Thymus (tissue), 11 donors: ENCODE results near the gene ADM2. TPM values are rescaled to one million over a fixed set of nuclear protein-coding genes. Genes with fewer than 3 reads are reported as not detected.

Source experiments
- DNase-seq, 9 donors: peaks; one replicate each; pipeline ENCODE4 v3.0.0-alpha.2; 2013; ENCODE audit warnings: low spot score in 9 of 9, low read depth in 6 of 9, missing footprints in 1 of 9
- H3K27ac ChIP-seq, 2 donors: one replicate each; pipeline ENCODE4 v1.5.1; 2013; ENCODE audit warnings: control low read depth in 1 of 2, low read depth in 1 of 2, low read length in 1 of 2, mild to moderate bottlenecking in 1 of 2, moderate library complexity in 1 of 2
- H3K27me3 ChIP-seq, 2 donors: one replicate each; pipeline ENCODE4 v1.5.1; 2013; ENCODE audit warnings: low read length in 1 of 2; ENCODE audit not compliant: control insufficient read depth in 2 of 2, insufficient read depth in 1 of 2
- H3K36me3 ChIP-seq, 2 donors: one replicate each; pipeline ENCODE4 v1.5.1; 2013; ENCODE audit warnings: low read length in 1 of 2, mild to moderate bottlenecking in 1 of 2, moderate library complexity in 1 of 2; ENCODE audit not compliant: control insufficient read depth in 2 of 2, insufficient read depth in 2 of 2
- H3K4me1 ChIP-seq, 2 donors: one replicate each; pipeline ENCODE4 v1.5.1; 2013; ENCODE audit warnings: low read length in 2 of 2; ENCODE audit not compliant: control insufficient read depth in 2 of 2, insufficient read depth in 2 of 2
- H3K4me3 ChIP-seq, 2 donors: one replicate each; pipeline ENCODE4 v1.5.1; 2013; ENCODE audit warnings: low read length in 2 of 2, control low read depth in 1 of 2, mild to moderate bottlenecking in 1 of 2
- H3K9me3 ChIP-seq, 2 donors: one replicate each; pipeline ENCODE4 v1.5.1; 2013; ENCODE audit warnings: low read length in 1 of 2, mild to moderate bottlenecking in 1 of 2; ENCODE audit not compliant: control insufficient read depth in 2 of 2, insufficient read depth in 1 of 2
- WGBS: extraction: QIAGEN DNeasy Blood & Tissue Kit; methylation state at CpG from one replicate; pipeline ENCODE4 v1.1.7; 2013; 5-methylcytosine and 5-hydroxymethylcytosine counted together
- polyA plus RNA-seq: library from polyadenylated mRNA; stranded (reverse); fragments of 200-250 nt; gene quantifications from one replicate; pipeline ENCODE4 v1.2.3, GENCODE V29; 2013
- total RNA-seq: library from RNA; stranded (reverse); fragments of 120-200 nt; gene quantifications from one replicate; pipeline ENCODE4 v1.2.4, GENCODE V29; 2013
- donor health status: healthy.

The ADM2 gene
- total and polyA plus RNA-seq, 2 donors: 1.4 to 1.5 TPM

- DNase-seq: no peak
- WGBS: 96% methylated on average over 36 of the region's 36 CpGs
Measured at GRCh38 chr22:50437511-50438304, 43.6 kb upstream of the ADM2 start.

DNA sequence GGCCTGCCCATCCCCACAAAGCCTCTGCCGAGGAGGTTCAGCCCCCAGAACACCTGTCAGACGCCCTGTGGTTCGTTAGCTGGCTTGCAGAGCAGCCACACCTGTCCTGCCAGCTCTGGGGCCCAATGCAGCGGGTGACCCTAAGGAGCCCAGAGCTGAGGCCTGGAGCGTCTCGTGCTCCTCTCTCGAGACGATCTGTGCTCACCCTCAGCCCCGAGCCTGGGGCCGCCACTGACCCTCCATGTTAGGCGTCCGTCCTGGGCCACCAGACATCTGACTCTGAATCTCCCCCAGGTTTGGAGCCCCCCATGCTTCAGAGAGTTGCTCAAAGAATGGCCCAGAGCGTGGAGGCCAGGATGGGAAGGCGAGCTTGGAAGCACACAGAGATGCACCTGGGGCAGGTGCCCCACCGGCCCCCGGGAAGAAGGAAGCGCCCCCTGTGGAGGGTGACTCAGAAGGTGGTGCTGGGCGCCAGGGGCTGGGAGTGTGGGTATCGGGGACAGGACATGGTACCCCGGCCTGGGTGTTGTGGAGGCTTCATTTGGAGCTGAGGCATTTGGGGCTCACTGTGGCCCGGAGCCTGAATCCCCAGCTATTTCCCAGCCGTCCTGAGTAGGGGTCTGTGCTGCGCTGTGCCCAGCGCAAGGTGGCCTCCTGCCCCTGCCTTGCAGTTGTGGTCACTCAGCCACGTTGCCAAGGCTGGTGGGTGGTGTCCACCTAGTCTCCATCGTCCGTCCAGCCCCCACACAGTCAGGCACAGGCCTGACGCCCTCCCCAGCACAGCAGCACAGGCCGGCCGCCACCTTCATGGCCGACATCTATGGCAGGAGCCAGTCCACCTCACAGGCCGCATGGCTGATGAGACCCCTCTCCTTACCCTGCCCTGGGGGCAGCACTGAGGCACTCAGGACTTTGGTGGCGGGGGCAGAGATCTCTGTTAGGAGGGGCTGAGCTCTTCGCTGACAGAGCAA is 42.8 kb upstream of the ADM2 start:
- H3K9me3 ChIP-seq: no peaks in the 10 kb centered on the region
- DNase-seq: no peak
- H3K4me3 ChIP-seq: no peak overlapping the region
- 94% methylated on average over 34 of the region's 34 CpGs for WGBS
- H3K36me3 ChIP-seq: peaks cover 80 to 82% of the 10 kb centered on the region in 2 donors
- peaks cover 0 to 6% of the 10 kb centered on the region in 2 donors for H3K4me1 ChIP-seq
- no peaks in the 10 kb centered on the region for H3K27me3 ChIP-seq
- no peak overlapping the region for H3K27ac ChIP-seq

More at GRCh38 chr22:50437511-50438304, 43.6 kb upstream of the ADM2 start:
- Histone ChIP-seq H3K27me3 (no peaks in the 10 kb centered on the region), H3K9me3 (no peaks in the 10 kb centered on the region), H3K36me3 (peaks cover 78 to 82% of the 10 kb centered on the region in 2 donors), H3K4me3 (no peak overlapping the region), H3K4me1 (peaks cover 0 to 6% of the 10 kb centered on the region in 2 donors), H3K27ac (no peak overlapping the region)

GRCh38 chr22:50439314-50439870 is 42.0 kb upstream of the ADM2 start:
- Histone ChIP-seq H3K9me3 (no peaks in the 10 kb centered on the region), H3K36me3 (peaks cover 85 to 88% of the 10 kb centered on the region in 2 donors), H3K4me1 (peaks cover 0 to 6% of the 10 kb centered on the region in 2 donors), H3K27ac (no peak overlapping the region), H3K27me3 (no peaks in the 10 kb centered on the region), H3K4me3 (no peak overlapping the region)
- 95% methylated on average over 17 of the region's 17 CpGs for WGBS
- no peak for DNase-seq

DNA sequence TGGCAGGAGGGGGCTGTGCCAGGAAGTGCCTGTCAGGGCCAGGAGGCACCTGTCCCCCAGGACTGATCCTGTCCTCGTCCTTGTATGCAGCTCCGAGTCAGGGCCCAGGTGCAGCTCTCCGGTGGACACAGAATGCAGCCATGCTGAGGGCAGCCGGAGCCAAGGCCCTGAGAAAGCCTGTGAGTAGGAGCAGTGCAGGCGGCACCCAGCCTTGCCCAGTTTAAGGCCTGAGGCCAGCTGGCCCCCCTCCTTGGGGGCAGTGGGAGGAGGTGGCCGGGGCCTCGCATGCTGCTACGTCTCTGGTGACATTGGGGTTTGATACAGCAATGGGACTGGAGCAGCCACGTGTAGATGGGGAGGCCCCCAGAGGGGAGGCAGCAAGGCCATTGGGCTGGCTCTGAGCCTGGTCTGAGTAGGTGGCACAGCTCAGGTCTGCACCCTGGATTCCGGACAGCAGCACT is 41.4 kb upstream of the ADM2 start:
- H3K9me3 ChIP-seq: no peaks in the 10 kb centered on the region
- WGBS: 90% methylated on average over 10 of the region's 10 CpGs
- H3K4me3 ChIP-seq: no peak overlapping the region
- H3K4me1 ChIP-seq: peaks cover 0 to 9% of the 10 kb centered on the region in 2 donors
- peaks cover 84 to 90% of the 10 kb centered on the region in 2 donors for H3K36me3 ChIP-seq
- no peak overlapping the region for H3K27ac ChIP-seq
- no peak for DNase-seq
- no peaks in the 10 kb centered on the region for H3K27me3 ChIP-seq

- WGBS: 98% methylated on average over 26 of the region's 26 CpGs
Measured at GRCh38 chr22:50440544-50441249, 40.6 kb upstream of the ADM2 start.

DNA sequence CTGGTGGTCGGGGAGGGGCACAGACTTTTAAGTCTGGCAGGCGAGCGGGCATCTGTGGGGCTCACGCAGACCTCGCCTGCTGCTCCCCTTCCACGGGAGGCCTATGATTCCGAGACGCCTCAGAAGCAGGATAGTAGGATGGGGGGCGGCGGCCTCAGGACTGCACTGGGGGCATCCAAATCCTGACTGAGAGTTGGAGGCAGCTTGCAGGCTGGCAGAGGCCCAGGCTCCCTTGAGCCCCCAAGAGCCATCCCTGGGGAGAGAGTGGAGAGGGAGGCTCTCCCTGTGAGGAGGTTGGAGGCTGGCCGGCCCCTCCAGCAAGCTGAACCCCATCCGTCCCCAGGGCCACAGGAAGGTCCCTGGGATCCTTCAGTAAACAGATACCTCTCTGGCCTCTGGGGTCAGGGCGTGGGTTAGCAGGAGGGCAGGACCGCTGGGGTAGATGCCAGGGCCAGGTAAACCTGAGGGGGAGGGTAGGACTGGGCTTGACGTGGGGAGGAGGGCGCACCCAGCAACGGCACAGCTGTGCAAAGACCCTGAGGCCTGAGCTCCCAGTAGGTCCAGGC is 39.8 kb upstream of the ADM2 start:
- no peak for DNase-seq
- 96% methylated on average over 17 of the region's 17 CpGs for WGBS
- Histone ChIP-seq H3K36me3 (peaks cover 84 to 90% of the 10 kb centered on the region in 2 donors), H3K9me3 (no peaks in the 10 kb centered on the region), H3K27me3 (no peaks in the 10 kb centered on the region), H3K27ac (no peak overlapping the region), H3K4me3 (no peak overlapping the region), H3K4me1 (peaks cover 0 to 16% of the 10 kb centered on the region in 2 donors)

More at GRCh38 chr22:50440544-50441249, 40.6 kb upstream of the ADM2 start:
- H3K4me3 ChIP-seq: no peak overlapping the region
- H3K4me1 ChIP-seq: peaks cover 0 to 12% of the 10 kb centered on the region in 2 donors
- DNase-seq: no peak
- no peak overlapping the region for H3K27ac ChIP-seq
- H3K36me3 ChIP-seq: peaks cover 84 to 90% of the 10 kb centered on the region in 2 donors
- no peaks in the 10 kb centered on the region for H3K9me3 ChIP-seq
- no peaks in the 10 kb centered on the region for H3K27me3 ChIP-seq

GRCh38 chr22:50443197-50443596 is 38.1 kb upstream of the ADM2 start:
- no peak overlapping the region for H3K27ac ChIP-seq
- no peak for DNase-seq

More at GRCh38 chr22:50443197-50443596, 38.1 kb upstream of the ADM2 start:
- WGBS: 93% methylated on average over 15 of the region's 15 CpGs
- H3K36me3 ChIP-seq: peaks cover 84 to 90% of the 10 kb centered on the region in 2 donors
- H3K27me3 ChIP-seq: no peaks in the 10 kb centered on the region
- peaks cover 0 to 16% of the 10 kb centered on the region in 2 donors for H3K4me1 ChIP-seq
- H3K4me3 ChIP-seq: no peak overlapping the region
- H3K9me3 ChIP-seq: no peaks in the 10 kb centered on the region
